DMS 273 (cell line): ENCODE results near the gene MYOG.

Source experiments
- DNase-seq: peaks from one replicate; lab custom pipeline; 2025; ENCODE audit not compliant: unreplicated experiment; lab: John Stamatoyannopoulos, UW

The MYOG gene

GRCh38 chr1:203048555-203049051 is 37.2 kb downstream of the MYOG start:
- peak; percentile 94 for DNase-seq

GRCh38 chr1:203048086-203048485 is 37.7 kb downstream of the MYOG start:
- DNase-seq = peak; percentile 73

GRCh38 chr1:203046984-203047630 is 38.7 kb downstream of the MYOG start:
- DNase-seq = no peak

- DNase-seq = peak; percentile 57
These were observed 39.8 kb downstream of the MYOG start for GRCh38 chr1:203045821-203046594.

- no peak for DNase-seq
These were observed 40.5 kb downstream of the MYOG start for GRCh38 chr1:203045336-203045735.

GRCh38 chr1:203044546-203045250 is 41.1 kb downstream of the MYOG start:
- peak; percentile 22 for DNase-seq

- DNase-seq = no peak
These were observed 41.8 kb downstream of the MYOG start for GRCh38 chr1:203043830-203044545.

- DNase-seq = no peak
These were observed 44.4 kb downstream of the MYOG start for GRCh38 chr1:203041351-203041932.

- no peak for DNase-seq
These were observed 45.1 kb downstream of the MYOG start for GRCh38 chr1:203040513-203041275.

- DNase-seq = peak; percentile 61
These were observed 46.0 kb downstream of the MYOG start for GRCh38 chr1:203039609-203040512.

- DNase-seq = peak; percentile 86
These were observed 46.8 kb downstream of the MYOG start for GRCh38 chr1:203038891-203039608.

GRCh38 chr1:203038217-203038741 is 47.5 kb downstream of the MYOG start:
- DNase-seq = peak; percentile 90

GRCh38 chr1:203037509-203038190 is 48.2 kb downstream of the MYOG start:
- no peak for DNase-seq

- DNase-seq = peak; percentile 84
These were observed 49.3 kb downstream of the MYOG start for GRCh38 chr1:203036537-203036936.

- peak; percentile 71 for DNase-seq
These were observed 49.7 kb downstream of the MYOG start for GRCh38 chr1:203036135-203036534.

- DNase-seq = peak; percentile 56
These were observed 50.5 kb downstream of the MYOG start for GRCh38 chr1:203035111-203036000.
